ENCODE results near the gene AP3M1.
A peak's percentile ranks its signal among the peaks of the same experiment; 100 is the strongest.

- TF ChIP-seq CTCF (conservative IDR thresholded peaks at IDR 0.05; ENCODE audit: low read depth, low read length) (peak; percentile 56), EZH2 (IDR thresholded peaks at IDR 0.05; ENCODE audit: borderline replicate concordance, low read depth, low read length, poor library complexity, severe bottlenecking) (no peak)
Observed at GRCh38 chr10:74103560-74104258, 46.9 kb downstream of the AP3M1 start.

Measured in A673 (cell line).